Activated T-helper 2 cell treated with anti-CD3 and anti-CD28 coated beads, Interferon-gamma antibody, Interleukin-2, Interleukin-4, amounts not matched to agents 10 μg/mL and 5 μg/mL and 100 μg/mL, durations not matched to agents 14 hours and 24 hours and 36 hours (primary cell): ENCODE results near the gene COL4A1. TPM values are rescaled to one million over a fixed set of nuclear protein-coding genes. Genes with fewer than 3 reads are reported as not detected.

Experiments used
- DNase-seq: peaks from one replicate; pipeline ENCODE4 v3.0.0; 2021; ENCODE audit warnings: low spot score
- H3K27ac Mint-ChIP-seq: one replicate; pipeline ENCODE4 v1.8.0; 2021; ENCODE audit warnings: mixed read lengths
- H3K27me3 Mint-ChIP-seq: one replicate; pipeline ENCODE4 v1.8.0; 2021; ENCODE audit warnings: low read depth, mixed read lengths
- H3K36me3 Mint-ChIP-seq: one replicate; pipeline ENCODE4 v1.8.0; 2021; ENCODE audit warnings: low read depth, mixed read lengths
- H3K4me1 Mint-ChIP-seq: one replicate; pipeline ENCODE4 v1.8.0; 2021; ENCODE audit warnings: low read depth, mixed read lengths
- H3K4me3 Mint-ChIP-seq: one replicate; pipeline ENCODE4 v1.8.0; 2021; ENCODE audit warnings: low read depth, mild to moderate bottlenecking, moderate library complexity, mixed read lengths
- H3K9me3 Mint-ChIP-seq: one replicate; pipeline ENCODE4 v1.8.0; 2021; ENCODE audit warnings: mixed read lengths
- intact Hi-C: fragments of 100-400 bp; cut with micrococcal nuclease; formaldehyde crosslinking; loops from one replicate; pipeline ENCODE4 v1.15.1; 2023
- total RNA-seq: library from RNA; stranded (reverse); gene quantifications from 2 replicates; pipeline ENCODE4 v1.2.3, GENCODE V29; 2022

COL4A1 gene
- total RNA-seq, 1 donor from 2014 or later = not detected

DNA sequence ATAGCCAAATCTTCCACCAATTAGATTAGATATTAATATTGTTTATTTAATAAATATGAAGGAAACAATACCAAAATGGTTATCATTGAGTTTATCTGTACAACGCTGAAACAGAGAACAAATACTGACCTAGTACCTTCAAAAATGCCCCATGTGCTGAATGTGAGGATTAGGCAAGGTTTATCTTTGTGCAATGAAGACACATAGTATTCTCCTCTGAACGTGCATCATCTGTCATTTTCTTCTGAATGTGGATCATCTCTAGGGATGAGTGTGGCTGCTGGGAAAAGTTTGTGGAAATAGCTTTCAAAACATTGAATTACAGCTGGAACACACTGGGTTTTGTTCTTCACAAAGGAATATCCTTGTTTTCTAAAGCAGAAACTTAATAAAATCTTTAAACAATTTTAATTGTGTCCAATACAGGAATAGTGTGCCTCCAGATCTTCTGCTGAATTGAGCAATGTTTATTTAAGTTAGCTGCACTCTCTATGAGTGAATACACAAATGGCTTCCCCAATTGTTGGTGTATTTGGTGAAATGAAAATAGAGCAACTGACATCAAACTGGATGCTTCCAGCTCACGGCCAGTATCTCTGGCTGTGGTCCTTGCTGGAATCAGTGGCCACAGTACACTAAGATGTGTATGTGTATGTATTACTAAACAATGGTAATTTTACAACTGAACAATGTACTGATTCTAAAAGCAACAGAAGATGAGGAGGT is 6.7 kb downstream of the COL4A1 start:
- H3K4me3 Mint-ChIP-seq = no peak overlapping the region
- intact Hi-C loops = no loop called here
- DNase-seq = no peak
- peaks cover 7% of the 10 kb centered on the region for H3K4me1 Mint-ChIP-seq
- no peaks in the 10 kb centered on the region for H3K36me3 Mint-ChIP-seq
- no peak overlapping the region for H3K27ac Mint-ChIP-seq
- peaks cover 71% of the 10 kb centered on the region for H3K27me3 Mint-ChIP-seq
- H3K9me3 Mint-ChIP-seq = no peaks in the 10 kb centered on the region

DNA sequence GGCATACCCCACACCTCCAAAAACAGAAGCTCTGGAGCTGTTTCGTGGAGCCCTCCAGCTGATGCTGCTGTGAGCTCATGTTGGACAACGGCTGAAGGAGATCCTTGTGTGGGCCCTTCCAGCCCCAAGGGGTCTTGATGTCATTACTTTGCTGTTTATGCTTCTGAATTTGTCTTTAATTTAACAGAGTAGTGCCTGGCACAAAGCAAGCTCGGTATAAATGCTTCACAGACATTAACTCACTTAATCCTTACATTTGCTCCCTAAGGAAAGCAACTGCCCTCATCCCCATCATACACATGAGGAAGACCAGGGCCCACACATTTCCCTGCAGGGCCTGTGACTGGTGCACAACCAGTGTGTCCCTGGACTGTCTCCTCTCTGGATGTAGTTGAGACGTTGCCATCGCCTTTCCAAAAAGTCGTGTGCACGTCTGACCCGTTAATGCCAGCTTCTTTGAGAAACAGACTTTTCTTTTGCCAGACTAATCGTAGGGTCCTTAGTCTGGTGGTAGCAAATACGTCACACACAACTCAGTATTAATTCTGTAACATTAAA is 7.6 kb downstream of the COL4A1 start:
- Mint-ChIP-seq H3K4me1 (peaks cover 7% of the 10 kb centered on the region), H3K27me3 (peaks cover 62% of the 10 kb centered on the region), H3K9me3 (no peaks in the 10 kb centered on the region), H3K36me3 (no peaks in the 10 kb centered on the region), H3K27ac (no peak overlapping the region), H3K4me3 (no peak overlapping the region)
- intact Hi-C loops = no loop called here
- no peak for DNase-seq

GRCh38 chr13:110298505-110299282 is 8.3 kb downstream of the COL4A1 start:
- no peak for DNase-seq
- intact Hi-C loops = no loop called here
- Mint-ChIP-seq H3K27me3 (peaks cover 59% of the 10 kb centered on the region), H3K4me3 (no peak overlapping the region), H3K27ac (no peak overlapping the region), H3K4me1 (peaks cover 7% of the 10 kb centered on the region), H3K9me3 (no peaks in the 10 kb centered on the region), H3K36me3 (no peaks in the 10 kb centered on the region)

GRCh38 chr13:110297766-110298504 is 9.0 kb downstream of the COL4A1 start:
- Mint-ChIP-seq H3K36me3 (no peaks in the 10 kb centered on the region), H3K4me1 (peaks cover 7% of the 10 kb centered on the region), H3K27ac (no peak overlapping the region), H3K27me3 (peaks cover 53% of the 10 kb centered on the region), H3K4me3 (no peak overlapping the region), H3K9me3 (no peaks in the 10 kb centered on the region)
- no peak for DNase-seq
- intact Hi-C loops = no loop called here

GRCh38 chr13:110297011-110297410 is 9.9 kb downstream of the COL4A1 start:
- intact Hi-C loops = no loop called here
- H3K27ac Mint-ChIP-seq = no peak overlapping the region
- no peak overlapping the region for H3K4me3 Mint-ChIP-seq
- no peaks in the 10 kb centered on the region for H3K9me3 Mint-ChIP-seq
- no peaks in the 10 kb centered on the region for H3K36me3 Mint-ChIP-seq
- peaks cover 50% of the 10 kb centered on the region for H3K27me3 Mint-ChIP-seq
- no peak for DNase-seq
- H3K4me1 Mint-ChIP-seq = peaks cover 7% of the 10 kb centered on the region

DNA sequence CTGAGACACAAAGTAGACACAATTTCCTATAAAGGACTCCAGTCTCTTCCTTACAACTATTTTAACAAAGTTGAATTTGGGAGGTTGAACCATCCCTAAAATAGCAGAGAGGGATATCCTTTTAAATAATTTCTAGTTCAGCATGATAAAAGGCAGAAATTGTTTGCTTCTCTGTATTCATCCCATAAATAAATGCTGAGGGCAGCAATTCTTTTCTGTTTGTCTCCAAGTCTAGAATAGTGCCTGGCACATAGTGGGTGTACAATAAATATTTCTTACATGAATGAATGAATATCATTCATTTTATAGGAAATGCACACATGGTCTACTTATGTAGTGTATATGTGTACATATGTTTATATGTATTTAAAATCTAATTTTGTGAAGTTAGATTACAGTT is 12.3 kb downstream of the COL4A1 start:
- intact Hi-C loops = no loop called here
- Mint-ChIP-seq H3K36me3 (no peaks in the 10 kb centered on the region), H3K4me1 (peaks cover 7% of the 10 kb centered on the region), H3K27me3 (peaks cover 34% of the 10 kb centered on the region), H3K4me3 (no peak overlapping the region), H3K9me3 (no peaks in the 10 kb centered on the region), H3K27ac (no peak overlapping the region)
- DNase-seq = no peak

- Mint-ChIP-seq H3K36me3 (no peaks in the 10 kb centered on the region), H3K27ac (no peak overlapping the region), H3K9me3 (no peaks in the 10 kb centered on the region), H3K4me1 (peaks cover 7% of the 10 kb centered on the region), H3K27me3 (peaks cover 29% of the 10 kb centered on the region), H3K4me3 (no peak overlapping the region)
- DNase-seq = no peak
- intact Hi-C loops = no loop called here
Observed at GRCh38 chr13:110294146-110294545, 12.8 kb downstream of the COL4A1 start.

DNA sequence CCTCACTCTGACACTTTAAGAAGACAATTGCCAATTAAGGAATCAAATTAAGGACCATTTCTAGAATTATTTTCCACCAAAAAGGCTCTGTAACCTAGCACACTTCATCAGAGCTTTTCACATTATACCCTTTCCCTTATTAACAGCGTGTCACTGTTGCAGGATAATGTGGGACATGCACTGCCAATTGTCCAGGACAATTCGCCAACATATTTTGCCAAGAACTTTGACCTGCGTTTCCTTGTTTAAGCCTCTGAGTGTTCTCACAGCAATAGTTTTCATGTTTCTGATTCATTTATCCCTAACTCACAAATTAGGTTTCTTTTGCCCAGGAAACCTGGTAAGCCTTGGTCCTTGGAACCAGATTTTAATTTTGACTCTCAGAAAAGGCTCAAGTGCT is 13.3 kb downstream of the COL4A1 start:
- intact Hi-C loops = no loop called here
- Mint-ChIP-seq H3K4me1 (peaks cover 4% of the 10 kb centered on the region), H3K9me3 (no peaks in the 10 kb centered on the region), H3K4me3 (no peak overlapping the region), H3K27me3 (peaks cover 27% of the 10 kb centered on the region), H3K27ac (no peak overlapping the region), H3K36me3 (no peaks in the 10 kb centered on the region)
- DNase-seq = no peak

DNA sequence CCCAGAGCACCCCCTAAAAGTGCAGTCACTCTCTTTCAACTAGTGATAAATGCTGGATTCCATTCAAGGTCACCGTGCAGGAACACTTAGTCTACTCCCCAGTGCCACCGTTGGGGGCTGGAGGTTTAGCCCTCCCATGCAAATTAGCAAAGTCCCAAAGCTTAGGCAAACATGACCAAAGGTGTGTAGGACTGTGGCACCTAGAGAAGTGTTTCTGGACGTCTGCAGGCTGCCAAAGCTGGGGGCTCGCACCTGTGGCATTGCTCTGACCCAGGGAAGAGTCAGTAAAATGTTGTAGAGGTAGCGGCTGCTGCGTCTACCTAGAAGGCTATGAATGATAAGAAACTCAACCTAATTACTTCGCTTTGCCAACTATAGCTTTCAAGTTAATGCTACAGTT is 13.9 kb downstream of the COL4A1 start:
- Mint-ChIP-seq H3K27me3 (peaks cover 21% of the 10 kb centered on the region), H3K36me3 (no peaks in the 10 kb centered on the region), H3K4me1 (no peaks in the 10 kb centered on the region), H3K27ac (no peak overlapping the region), H3K4me3 (no peak overlapping the region), H3K9me3 (no peaks in the 10 kb centered on the region)
- intact Hi-C loops = no loop called here
- DNase-seq = no peak

GRCh38 chr13:110291286-110291685 is 15.7 kb downstream of the COL4A1 start:
- Mint-ChIP-seq H3K9me3 (no peaks in the 10 kb centered on the region), H3K27me3 (peaks cover 12% of the 10 kb centered on the region), H3K4me1 (no peaks in the 10 kb centered on the region), H3K27ac (no peak overlapping the region), H3K4me3 (no peak overlapping the region), H3K36me3 (no peaks in the 10 kb centered on the region)
- DNase-seq = no peak
- intact Hi-C loops = no loop called here

DNA sequence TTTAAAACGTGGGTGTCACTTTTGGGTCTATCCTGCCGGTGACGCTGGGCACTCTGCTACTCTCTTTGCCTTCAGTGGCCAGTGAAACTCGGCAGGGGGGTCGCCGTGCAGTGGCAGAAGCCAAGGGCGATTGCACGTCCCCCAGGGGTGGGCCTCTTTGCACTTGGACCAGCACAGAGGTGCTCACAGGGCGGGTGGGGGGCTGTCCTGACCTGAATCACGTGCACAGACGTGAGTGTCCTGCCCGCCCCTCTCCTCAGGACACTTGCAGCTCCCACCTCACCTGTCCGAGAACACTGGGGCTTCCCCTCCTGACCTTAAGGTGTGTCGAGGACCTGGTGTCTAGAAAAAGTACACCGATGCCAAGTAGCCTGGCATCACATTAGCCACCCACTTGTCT is 16.1 kb downstream of the COL4A1 start:
- H3K27ac Mint-ChIP-seq = no peak overlapping the region
- no peaks in the 10 kb centered on the region for H3K4me1 Mint-ChIP-seq
- H3K4me3 Mint-ChIP-seq = no peak overlapping the region
- H3K36me3 Mint-ChIP-seq = no peaks in the 10 kb centered on the region
- H3K27me3 Mint-ChIP-seq = peaks cover 10% of the 10 kb centered on the region
- H3K9me3 Mint-ChIP-seq = no peaks in the 10 kb centered on the region
- no peak for DNase-seq
- intact Hi-C loops = no loop called here

GRCh38 chr13:110290153-110290552 is 16.8 kb downstream of the COL4A1 start:
- peaks cover 7% of the 10 kb centered on the region for H3K27me3 Mint-ChIP-seq
- no peak overlapping the region for H3K4me3 Mint-ChIP-seq
- intact Hi-C loops = no loop called here

DNA sequence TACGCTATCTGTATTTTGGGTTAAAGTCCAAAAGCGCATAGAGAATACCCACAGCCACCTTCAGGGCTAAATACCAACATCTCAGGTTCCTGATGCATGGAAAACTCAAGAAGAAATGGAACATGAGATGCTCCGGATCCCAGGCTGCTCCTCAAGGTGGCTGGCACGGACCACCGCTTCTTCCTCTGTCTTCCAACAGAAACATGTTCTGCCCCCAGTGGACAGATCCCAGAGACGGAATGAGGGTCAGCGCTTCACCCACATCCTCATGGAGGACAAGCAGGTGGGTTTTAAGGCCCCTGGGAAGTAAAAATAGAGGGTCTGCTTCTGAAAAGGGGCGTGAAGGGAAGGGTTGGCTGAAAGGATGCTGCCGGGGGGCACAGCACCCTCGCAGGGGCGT is 17.3 kb downstream of the COL4A1 start:
- peaks cover 7% of the 10 kb centered on the region for H3K27me3 Mint-ChIP-seq
- H3K36me3 Mint-ChIP-seq = no peaks in the 10 kb centered on the region
- no peak for DNase-seq
- no peak overlapping the region for H3K27ac Mint-ChIP-seq
- intact Hi-C loops = no loop called here
- H3K4me1 Mint-ChIP-seq = no peaks in the 10 kb centered on the region
- H3K9me3 Mint-ChIP-seq = no peaks in the 10 kb centered on the region
- H3K4me3 Mint-ChIP-seq = no peak overlapping the region

More at GRCh38 chr13:110290153-110290552, 16.8 kb downstream of the COL4A1 start:
- Mint-ChIP-seq H3K4me1 (no peaks in the 10 kb centered on the region), H3K9me3 (no peaks in the 10 kb centered on the region), H3K27ac (no peak overlapping the region), H3K36me3 (no peaks in the 10 kb centered on the region)
- DNase-seq = no peak
